Measurements from ENCODE around the gene RPRD1A. TPM values are rescaled to one million over a fixed set of nuclear protein-coding genes. Genes with fewer than 3 reads are reported as not detected.
A peak's percentile ranks its signal among the peaks of the same experiment; 100 is the strongest.

The RPRD1A gene
- total RNA-seq, 4 donors from 2014 or later = 55.2 to 99.1 (median 71.1) TPM

GRCh38 chr18:35949903-35950627, 117.3 kb downstream of the RPRD1A start:
- intact Hi-C loops (cut with DNase I; ENCODE audit: low total_unique reads) = no loop called here
- H3K27ac ChIP-seq = no peak overlapping the region
- H3K27me3 ChIP-seq = no peaks in the 10 kb centered on the region
- DNase-seq = peak; percentile 43 to 50
- peak overlapping the region; percentile 36 to 45 for H3K4me3 ChIP-seq
- TF ChIP-seq POLR2A (IDR thresholded peaks at IDR 0.05) (no peak), CTCF (IDR thresholded peaks at IDR 0.05) (peak; percentile 75 to 93 (median 85))
- H3K4me1 ChIP-seq = peaks cover 0 to 6% of the 10 kb centered on the region in 2 donors
- no peaks in the 10 kb centered on the region for H3K9me3 ChIP-seq
- H3K36me3 ChIP-seq = no peaks in the 10 kb centered on the region

- H3K36me3 ChIP-seq = no peaks in the 10 kb centered on the region
- no peaks in the 10 kb centered on the region for H3K27me3 ChIP-seq
- TF ChIP-seq POLR2A (IDR thresholded peaks at IDR 0.05) (no peak), CTCF (IDR thresholded peaks at IDR 0.05) (no peak)
- H3K4me3 ChIP-seq = no peak overlapping the region
- peaks cover 0 to 6% of the 10 kb centered on the region in 2 donors for H3K4me1 ChIP-seq
- intact Hi-C loops (cut with DNase I; ENCODE audit: low total_unique reads) = no loop called here
- H3K27ac ChIP-seq = no peak overlapping the region
- DNase-seq = no peak
- H3K9me3 ChIP-seq = no peaks in the 10 kb centered on the region
Measured at GRCh38 chr18:35949090-35949489, 118.3 kb downstream of the RPRD1A start.

- intact Hi-C loops (cut with DNase I; ENCODE audit: low total_unique reads) = no loop called here
- H3K27ac ChIP-seq = no peak overlapping the region
- peaks cover 0 to 6% of the 10 kb centered on the region in 2 donors for H3K4me1 ChIP-seq
- no peaks in the 10 kb centered on the region for H3K9me3 ChIP-seq
- no peak overlapping the region for H3K4me3 ChIP-seq
- no peak for DNase-seq
- no peaks in the 10 kb centered on the region for H3K36me3 ChIP-seq
- no peak for TF ChIP-seq CTCF (IDR thresholded peaks at IDR 0.05)
- TF ChIP-seq POLR2A (IDR thresholded peaks at IDR 0.05) = no peak
- no peaks in the 10 kb centered on the region for H3K27me3 ChIP-seq
Measured at GRCh38 chr18:35948080-35948479, 119.3 kb downstream of the RPRD1A start.

- TF ChIP-seq CTCF (IDR thresholded peaks at IDR 0.05) (no peak), POLR2A (IDR thresholded peaks at IDR 0.05) (no peak)
- H3K4me1 ChIP-seq = no peaks in the 10 kb centered on the region
- intact Hi-C loops (cut with DNase I; ENCODE audit: low total_unique reads) = no loop called here
- no peak for DNase-seq
- H3K27me3 ChIP-seq = no peaks in the 10 kb centered on the region
- no peaks in the 10 kb centered on the region for H3K36me3 ChIP-seq
- no peak overlapping the region for H3K4me3 ChIP-seq
- H3K9me3 ChIP-seq = no peaks in the 10 kb centered on the region
- no peak overlapping the region for H3K27ac ChIP-seq
Measured at GRCh38 chr18:35942661-35943060, 124.7 kb downstream of the RPRD1A start.

GRCh38 chr18:35942133-35942532, 125.2 kb downstream of the RPRD1A start:
- intact Hi-C loops (cut with DNase I; ENCODE audit: low total_unique reads) = no loop called here
- DNase-seq = no peak
- H3K4me1 ChIP-seq = no peaks in the 10 kb centered on the region
- H3K36me3 ChIP-seq = no peaks in the 10 kb centered on the region
- H3K4me3 ChIP-seq = no peak overlapping the region
- TF ChIP-seq CTCF (IDR thresholded peaks at IDR 0.05) = no peak
- TF ChIP-seq POLR2A (IDR thresholded peaks at IDR 0.05) = no peak
- no peak overlapping the region for H3K27ac ChIP-seq
- H3K9me3 ChIP-seq = no peaks in the 10 kb centered on the region
- no peaks in the 10 kb centered on the region for H3K27me3 ChIP-seq

All from uterus (tissue), 4 donors.